Keratinocyte (primary cell): ENCODE measurements around the gene FAM193B. TPM values are rescaled to one million over a fixed set of nuclear protein-coding genes. Genes with fewer than 3 reads are reported as not detected.

Source experiments
- DNase-seq: peaks from one replicate; pipeline ENCODE4 v3.0.0-alpha.2; 2011; ENCODE audit warnings: low read depth, missing footprints, low spot score
- FAIRE-seq: peaks from 2 replicates; lab custom pipeline; 2011; peaks lifted over from hg19 to GRCh38; lab: Jason Lieb, UNC
- H2AFZ ChIP-seq: 2 replicates; pipeline ENCODE4 v1.6.0; 2012; ENCODE audit warnings: low read length, control low read depth, inconsistent platforms; ENCODE audit not compliant: control insufficient read depth
- H3K27ac ChIP-seq: 2 replicates; pipeline ENCODE4 v1.5.1; 2011; ENCODE audit warnings: low read length; ENCODE audit not compliant: control insufficient read depth, insufficient read depth
- H3K27me3 ChIP-seq: 3 replicates; pipeline ENCODE4 v1.6.0; 2011; ENCODE audit warnings: low read length; ENCODE audit not compliant: control insufficient read depth, insufficient read depth; ENCODE audit errors: extremely low read depth
- H3K36me3 ChIP-seq, 2 experiments: 2 replicates in 1 of 2; 3 replicates in 1 of 2; pipeline ENCODE4 v1.5.1; 2011; ENCODE audit warnings: low read length in 2 of 2, mild to moderate bottlenecking in 1 of 2; ENCODE audit not compliant: control insufficient read depth in 2 of 2, insufficient read depth in 2 of 2; ENCODE audit errors: extremely low read depth in 1 of 2
- H3K4me1 ChIP-seq: 3 replicates; pipeline ENCODE4 v1.5.1; 2011; ENCODE audit warnings: low read length; ENCODE audit not compliant: control insufficient read depth, insufficient read depth; ENCODE audit errors: extremely low read depth
- H3K4me2 ChIP-seq: 3 replicates; pipeline ENCODE4 v1.6.0; 2011; ENCODE audit warnings: low read depth, low read length; ENCODE audit not compliant: control insufficient read depth, insufficient read depth; ENCODE audit errors: extremely low read depth
- H3K4me3 ChIP-seq, 3 experiments: fragments of 200-600 bp in 1 of 3; sonication (generic) in 1 of 3; 2 replicates in 2 of 3; 3 replicates in 1 of 3; pipeline ENCODE4 v1.5.1; 2011 to 2016; ENCODE audit warnings: low read length in 3 of 3, mild to moderate bottlenecking in 3 of 3, control low read depth in 2 of 3, inconsistent platforms in 1 of 3, low read depth in 1 of 3, mixed read lengths in 1 of 3, mixed run types in 1 of 3, moderate library complexity in 1 of 3; ENCODE audit not compliant: control insufficient read depth in 2 of 3, insufficient read depth in 2 of 3; ENCODE audit errors: extremely low read depth in 1 of 3
- H3K79me2 ChIP-seq: 2 replicates; pipeline ENCODE4 v1.6.0; 2012; ENCODE audit warnings: low read length; ENCODE audit not compliant: control insufficient read depth, insufficient read depth
- H3K9ac ChIP-seq: 3 replicates; pipeline ENCODE4 v1.6.0; 2011; ENCODE audit warnings: low read length; ENCODE audit not compliant: control insufficient read depth, insufficient read depth; ENCODE audit errors: extremely low read depth
- H3K9me1 ChIP-seq: 3 replicates; pipeline ENCODE4 v1.6.0; 2011; ENCODE audit warnings: low read length; ENCODE audit not compliant: control insufficient read depth, insufficient read depth; ENCODE audit errors: extremely low read depth
- H3K9me3 ChIP-seq: 2 replicates; pipeline ENCODE4 v1.5.1; 2012; ENCODE audit warnings: low read depth, low read length; ENCODE audit not compliant: control insufficient read depth
- H4K20me1 ChIP-seq: 3 replicates; pipeline ENCODE4 v1.6.0; 2011; ENCODE audit warnings: low read length; ENCODE audit not compliant: control insufficient read depth, insufficient read depth; ENCODE audit errors: extremely low read depth
- CTCF ChIP-seq, 3 experiments: IDR thresholded peaks in 1 of 3; conservative IDR thresholded peaks in 1 of 3; optimal IDR thresholded peaks in 1 of 3; 2 replicates in 2 of 3; 3 replicates in 1 of 3; pipeline versions ENCODE3 to v1.5.1; 2011; ENCODE audit warnings: low read length in 3 of 3, mild to moderate bottlenecking in 3 of 3, moderate library complexity in 2 of 3, control low read depth in 1 of 3, inconsistent platforms in 1 of 3; ENCODE audit not compliant: insufficient read depth in 2 of 3; ENCODE audit errors: extremely low read depth in 1 of 3
- EZH2 ChIP-seq: IDR thresholded peaks from one replicate; pipeline ENCODE4 v1.6.1; 2012; ENCODE audit warnings: inconsistent platforms, mild to moderate bottlenecking, low read length, moderate library complexity
- dilution Hi-C: fragments of 300-500 bp; cut with MboI; formaldehyde crosslinking; loops from one replicate; pipeline ENCODE4 v1.7.0; 2020; ENCODE audit warnings: low sequenced_read_pairs; ENCODE audit not compliant: extremely low pct_ligation_motif_present
- polyA plus RNA-seq, 5 experiments: library from polyadenylated mRNA; depleted of rRNA in 3 of 5; stranded (reverse) in 3 of 5; stranded (forward) in 1 of 5; unstranded in 1 of 5; fragments of >200 nt; gene quantifications; 1 replicate in 1 of 5; 2 replicates in 3 of 5; 3 replicates in 1 of 5; pipeline versions ENCODE4 v1.2.1 to v1.2.3, GENCODE V29; 2011 to 2012; ENCODE audit warnings: missing spikeins in 2 of 5, low read depth in 1 of 5, low replicate concordance in 1 of 5

The FAM193B gene
- polyA plus RNA-seq, 1 donor (not counting 4 experiments of a cell fraction or from before 2014, with no cell fraction given): 27.5 TPM

- H3K27ac ChIP-seq: peak overlapping the region; percentile 80
- H3K36me3 ChIP-seq: peaks cover 7 to 18% of the 10 kb centered on the region in 2 experiments
- FAIRE-seq (no peak), DNase-seq (no peak)
- peaks cover 24% of the 10 kb centered on the region for H3K79me2 ChIP-seq
- peak overlapping the region in 2 of 3 experiments; percentile 11 to 77 for H3K4me3 ChIP-seq
- peak overlapping the region; percentile 64 for H3K9ac ChIP-seq
- H2AFZ ChIP-seq: no peak overlapping the region
- peaks cover 3% of the 10 kb centered on the region for H4K20me1 ChIP-seq
- peaks cover 42% of the 10 kb centered on the region for H3K4me1 ChIP-seq
- H3K27me3 ChIP-seq: no peaks in the 10 kb centered on the region
- TF ChIP-seq CTCF (optimal IDR thresholded peaks at IDR 0.05 in 1 of 3, IDR thresholded peaks at IDR 0.05 in 1 of 3, conservative IDR thresholded peaks at IDR 0.05 in 1 of 3; ENCODE audit: extremely low read depth in 1 of 3, insufficient read depth in 2 of 3, low read length in 3 of 3) (no peak), EZH2 (no peak)
- no peaks in the 10 kb centered on the region for H3K9me3 ChIP-seq
- H3K9me1 ChIP-seq: peaks cover 4% of the 10 kb centered on the region
- dilution Hi-C loops: no loop called here
- H3K4me2 ChIP-seq: peak overlapping the region; percentile 92
Measured at GRCh38 chr5:177495243-177496060, 58.9 kb downstream of the FAM193B start.

GRCh38 chr5:177494346-177495195 is 59.8 kb downstream of the FAM193B start:
- H3K27ac ChIP-seq: peak overlapping the region; percentile 80
- peak overlapping the region; percentile 59 for H3K4me2 ChIP-seq
- no peak for TF ChIP-seq EZH2
- peak in 2 of 3 experiments; percentile 25 to 35 for TF ChIP-seq CTCF (optimal IDR thresholded peaks at IDR 0.05 in 1 of 3, IDR thresholded peaks at IDR 0.05 in 1 of 3, conservative IDR thresholded peaks at IDR 0.05 in 1 of 3; ENCODE audit: extremely low read depth in 1 of 3, insufficient read depth in 2 of 3, low read length in 3 of 3)
- peaks cover 29% of the 10 kb centered on the region for H3K79me2 ChIP-seq
- H3K27me3 ChIP-seq: no peaks in the 10 kb centered on the region
- H2AFZ ChIP-seq: no peak overlapping the region
- DNase-seq (peak; percentile 36), FAIRE-seq (peak; percentile 52)
- peaks cover 14 to 26% of the 10 kb centered on the region in 2 experiments for H3K36me3 ChIP-seq
- peaks cover 42% of the 10 kb centered on the region for H3K4me1 ChIP-seq
- peak overlapping the region; percentile 64 for H3K9ac ChIP-seq
- peaks cover 5% of the 10 kb centered on the region for H4K20me1 ChIP-seq
- dilution Hi-C loops: no loop called here
- H3K9me3 ChIP-seq: no peaks in the 10 kb centered on the region
- peak overlapping the region in 1 of 3 experiments; percentile 29 for H3K4me3 ChIP-seq
- peaks cover 4% of the 10 kb centered on the region for H3K9me1 ChIP-seq
